ENCODE results near the gene MYBPH.

The MYBPH gene

DNA sequence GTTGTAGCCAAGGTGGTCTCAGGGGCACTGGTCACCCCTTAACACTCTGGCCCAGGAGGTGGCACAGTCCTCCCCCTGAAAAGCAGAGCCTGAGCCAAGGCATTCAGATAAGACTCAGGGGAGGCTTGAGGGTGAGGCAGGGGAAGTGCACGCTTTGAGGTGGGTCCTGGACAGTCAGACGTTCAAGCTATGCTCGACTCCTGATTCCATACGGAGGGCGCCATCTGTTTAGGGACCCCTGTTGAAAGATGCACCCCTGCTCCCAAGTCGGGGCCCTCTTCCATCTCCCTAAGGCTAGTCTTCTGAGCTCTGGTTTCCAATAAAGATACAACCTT is 23.8 kb upstream of the MYBPH start:
- Histone ChIP-seq H3K4me3 (ENCODE audit: low read length) (no peak overlapping the region), H3K36me3 (ENCODE audit: insufficient read depth, low read length) (no peaks in the 10 kb centered on the region), H3K4me2 (ENCODE audit: low read length) (no peak overlapping the region), H3K27me3 (ENCODE audit: control insufficient read depth, insufficient read depth, low read length) (no peaks in the 10 kb centered on the region), H3K9ac (ENCODE audit: low read depth, low read length) (no peak overlapping the region), H3K4me1 (ENCODE audit: control insufficient read depth, insufficient read depth, low read length) (peaks cover 43% of the 10 kb centered on the region), H3K9me3 (replicated peaks; ENCODE audit: low read length) (no peaks in the 10 kb centered on the region)

DNA sequence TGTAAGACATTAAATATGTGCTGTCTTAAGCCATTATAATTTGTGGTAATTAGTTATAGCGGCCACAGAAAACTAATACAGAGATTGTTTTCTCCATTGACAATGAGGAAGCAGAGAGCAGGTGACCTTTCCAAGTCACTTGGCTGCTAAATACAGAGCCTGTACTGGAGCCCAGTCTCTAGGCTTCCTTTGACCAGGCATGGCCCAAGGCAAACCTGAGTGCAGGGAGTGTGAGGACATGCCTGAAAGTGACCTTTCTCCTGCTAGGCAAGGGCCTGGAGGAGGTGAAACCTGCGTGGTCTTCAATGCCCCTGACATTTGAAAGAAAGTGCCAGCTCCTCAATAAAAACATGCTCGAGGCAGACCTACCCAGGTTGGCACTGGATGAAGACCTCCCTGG is 23.4 kb upstream of the MYBPH start:
- Histone ChIP-seq H3K36me3 (ENCODE audit: insufficient read depth, low read length) (no peaks in the 10 kb centered on the region), H3K9ac (ENCODE audit: low read depth, low read length) (no peak overlapping the region), H3K27me3 (ENCODE audit: control insufficient read depth, insufficient read depth, low read length) (no peaks in the 10 kb centered on the region), H3K4me1 (ENCODE audit: control insufficient read depth, insufficient read depth, low read length) (peaks cover 43% of the 10 kb centered on the region), H3K9me3 (replicated peaks; ENCODE audit: low read length) (no peaks in the 10 kb centered on the region), H3K4me3 (ENCODE audit: low read length) (no peak overlapping the region), H3K4me2 (ENCODE audit: low read length) (no peak overlapping the region)

DNA sequence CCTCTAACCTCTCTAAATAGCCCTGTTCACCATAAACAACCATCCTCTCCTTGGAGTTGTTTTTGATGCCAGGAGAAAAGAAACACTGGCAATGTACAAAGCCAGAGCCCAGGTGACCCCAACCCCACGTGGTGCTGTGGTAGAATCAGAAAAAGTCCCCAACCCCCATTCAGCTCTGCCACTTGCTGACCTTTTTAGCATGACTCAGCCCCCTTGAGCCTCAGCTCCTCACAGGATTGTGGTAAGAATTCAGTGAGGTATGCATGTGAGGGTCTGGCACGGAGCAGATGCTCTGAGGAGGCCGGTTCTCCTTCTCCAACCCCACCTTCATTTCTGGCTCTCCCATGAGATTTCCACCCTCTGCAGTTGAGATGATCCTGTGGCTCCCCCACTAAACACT is 22.0 kb upstream of the MYBPH start:
- Histone ChIP-seq H3K4me2 (ENCODE audit: low read length) (no peak overlapping the region), H3K27me3 (ENCODE audit: control insufficient read depth, insufficient read depth, low read length) (no peaks in the 10 kb centered on the region), H3K4me1 (ENCODE audit: control insufficient read depth, insufficient read depth, low read length) (peaks cover 39% of the 10 kb centered on the region), H3K36me3 (ENCODE audit: insufficient read depth, low read length) (no peaks in the 10 kb centered on the region), H3K4me3 (ENCODE audit: low read length) (no peak overlapping the region), H3K9ac (ENCODE audit: low read depth, low read length) (no peak overlapping the region), H3K9me3 (replicated peaks; ENCODE audit: low read length) (no peaks in the 10 kb centered on the region)

DNA sequence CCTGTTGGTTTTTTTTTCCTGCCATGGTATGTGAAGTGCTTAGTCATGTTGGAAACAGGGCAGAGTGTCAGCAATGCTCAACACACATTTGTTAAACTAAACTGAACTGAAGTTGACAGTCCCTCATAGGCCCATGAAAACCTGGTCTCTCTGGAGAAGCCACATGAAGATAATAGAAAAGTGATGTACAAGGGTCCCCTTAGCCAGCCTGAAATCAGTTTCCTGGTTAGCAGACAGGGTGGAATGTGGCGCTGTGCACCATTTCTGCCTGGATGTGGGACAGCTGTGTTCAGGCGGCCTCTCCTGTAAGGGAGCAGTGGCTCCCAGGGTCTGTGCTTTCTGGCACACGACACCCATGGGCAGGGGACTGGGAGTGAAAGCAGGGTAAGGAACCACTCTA is 20.7 kb upstream of the MYBPH start:
- peaks cover 34% of the 10 kb centered on the region for H3K4me1 ChIP-seq (ENCODE audit: control insufficient read depth, insufficient read depth, low read length)
- H3K36me3 ChIP-seq (ENCODE audit: insufficient read depth, low read length): no peaks in the 10 kb centered on the region
- no peaks in the 10 kb centered on the region for H3K9me3 ChIP-seq (replicated peaks; ENCODE audit: low read length)
- H3K9ac ChIP-seq (ENCODE audit: low read depth, low read length): no peak overlapping the region
- H3K27me3 ChIP-seq (ENCODE audit: control insufficient read depth, insufficient read depth, low read length): no peaks in the 10 kb centered on the region
- no peak overlapping the region for H3K4me3 ChIP-seq (ENCODE audit: low read length)
- H3K4me2 ChIP-seq (ENCODE audit: low read length): no peak overlapping the region

DNA sequence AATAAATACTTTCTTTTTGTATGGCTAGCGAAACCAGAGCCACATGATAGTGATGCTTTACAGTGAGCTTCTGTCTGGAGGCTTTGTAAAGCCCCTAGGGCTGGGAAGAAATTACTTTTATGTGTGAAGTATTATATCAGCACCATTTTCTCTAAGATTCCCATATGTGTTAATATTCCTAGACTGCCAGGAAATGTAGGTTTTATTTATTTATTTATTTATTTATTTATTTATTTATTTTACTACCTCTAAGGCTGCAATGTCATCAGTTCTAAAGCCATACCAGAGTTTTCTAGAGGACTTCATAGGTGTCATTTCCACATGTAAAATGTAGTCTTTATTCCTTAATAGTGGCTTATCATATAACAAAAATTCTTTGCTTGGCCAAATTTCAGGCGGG is 15.3 kb upstream of the MYBPH start:
- Histone ChIP-seq H3K36me3 (ENCODE audit: insufficient read depth, low read length) (no peaks in the 10 kb centered on the region), H3K27me3 (ENCODE audit: control insufficient read depth, insufficient read depth, low read length) (peaks cover 30% of the 10 kb centered on the region), H3K4me3 (ENCODE audit: low read length) (no peak overlapping the region), H3K9ac (ENCODE audit: low read depth, low read length) (no peak overlapping the region), H3K4me2 (ENCODE audit: low read length) (no peak overlapping the region), H3K4me1 (ENCODE audit: control insufficient read depth, insufficient read depth, low read length) (no peaks in the 10 kb centered on the region), H3K9me3 (replicated peaks; ENCODE audit: low read length) (no peaks in the 10 kb centered on the region)

DNA sequence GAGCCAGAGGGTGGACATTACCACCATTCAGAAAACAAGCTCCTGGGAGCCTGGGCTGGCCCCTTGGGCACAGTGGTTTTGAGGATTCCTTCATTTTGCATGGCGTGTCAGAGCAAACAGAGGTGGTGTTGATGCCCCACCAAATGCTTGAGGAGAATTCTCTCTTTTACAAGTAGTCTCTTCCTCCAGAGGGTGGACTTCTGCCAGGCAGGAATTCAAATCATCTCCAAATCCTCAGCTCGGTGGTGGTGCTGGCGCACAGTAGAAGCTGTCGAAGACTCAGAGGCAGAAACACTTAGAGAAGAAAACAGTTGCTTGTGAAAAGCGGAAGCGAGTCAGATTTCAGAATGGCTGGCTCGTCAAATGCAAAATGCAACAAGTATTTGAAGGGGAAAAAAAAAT is 14.3 kb upstream of the MYBPH start:
- Histone ChIP-seq H3K27me3 (ENCODE audit: control insufficient read depth, insufficient read depth, low read length) (peaks cover 30% of the 10 kb centered on the region), H3K36me3 (ENCODE audit: insufficient read depth, low read length) (no peaks in the 10 kb centered on the region), H3K4me3 (ENCODE audit: low read length) (no peak overlapping the region), H3K4me1 (ENCODE audit: control insufficient read depth, insufficient read depth, low read length) (no peaks in the 10 kb centered on the region), H3K4me2 (ENCODE audit: low read length) (no peak overlapping the region), H3K9me3 (replicated peaks; ENCODE audit: low read length) (no peaks in the 10 kb centered on the region), H3K9ac (ENCODE audit: low read depth, low read length) (no peak overlapping the region)

DNA sequence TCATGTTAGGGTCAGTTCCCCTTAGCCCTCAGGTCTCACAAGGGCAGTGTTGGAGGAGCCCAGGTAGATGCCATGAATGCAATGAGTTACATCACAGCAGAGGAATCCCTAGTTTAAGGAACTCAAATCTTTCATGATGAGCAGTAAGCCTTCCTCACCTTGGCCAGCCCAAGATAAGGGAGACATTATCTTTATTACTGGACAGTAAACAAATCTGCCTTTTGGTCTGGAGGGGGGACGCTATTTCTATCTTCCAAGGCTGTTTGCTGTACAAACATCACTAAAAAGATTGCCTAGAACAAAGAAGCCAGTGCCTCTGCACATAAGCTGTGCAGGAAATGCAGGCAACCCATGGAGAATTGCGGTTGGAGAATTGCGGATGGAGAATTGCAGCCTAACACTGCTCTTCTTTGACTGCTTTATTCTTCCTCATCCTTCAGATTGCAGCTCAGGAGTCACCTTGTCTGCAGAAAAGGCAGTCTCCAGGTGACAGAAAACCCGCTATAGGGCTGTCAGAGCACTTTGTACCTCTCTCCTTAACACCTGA is 13.1 kb upstream of the MYBPH start:
- no peaks in the 10 kb centered on the region for H3K4me1 ChIP-seq (ENCODE audit: control insufficient read depth, insufficient read depth, low read length)

DNA sequence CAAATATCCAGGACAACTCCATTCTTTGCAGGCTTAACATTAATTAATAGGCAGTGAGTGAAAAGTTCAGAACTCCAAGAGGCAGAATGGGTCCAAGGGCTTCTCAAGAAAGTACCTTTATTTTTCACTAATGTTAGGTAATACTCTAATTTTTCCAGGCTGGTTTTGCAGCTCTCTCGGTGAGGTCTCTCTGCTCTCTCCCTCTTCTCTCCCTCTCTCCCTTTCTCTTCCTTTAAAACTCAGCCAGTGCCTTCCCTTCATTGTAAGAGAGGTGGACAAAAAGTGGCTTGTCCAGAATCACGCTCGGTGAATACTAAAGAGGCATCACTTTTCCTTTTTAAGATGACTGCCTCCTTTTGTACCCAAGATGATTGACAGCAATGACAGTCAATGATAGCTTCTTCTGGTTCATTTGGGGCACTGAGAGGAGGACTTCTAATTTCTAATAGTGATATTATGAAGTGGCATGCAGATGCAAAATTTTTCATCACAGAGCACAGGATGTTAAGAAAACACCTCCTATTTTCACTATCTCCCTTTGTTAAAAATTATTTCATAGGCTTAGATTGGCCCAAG is 12.2 kb upstream of the MYBPH start:
- H3K36me3 ChIP-seq (ENCODE audit: insufficient read depth, low read length): no peaks in the 10 kb centered on the region
- H3K4me1 ChIP-seq (ENCODE audit: control insufficient read depth, insufficient read depth, low read length): no peaks in the 10 kb centered on the region
- H3K4me2 ChIP-seq (ENCODE audit: low read length): no peak overlapping the region
- peaks cover 30% of the 10 kb centered on the region for H3K27me3 ChIP-seq (ENCODE audit: control insufficient read depth, insufficient read depth, low read length)
- H3K9ac ChIP-seq (ENCODE audit: low read depth, low read length): no peak overlapping the region
- H3K4me3 ChIP-seq (ENCODE audit: low read length): no peak overlapping the region
- H3K9me3 ChIP-seq (replicated peaks; ENCODE audit: low read length): no peaks in the 10 kb centered on the region

More for the DNA sequence above, 13.1 kb upstream of the MYBPH start:
- Histone ChIP-seq H3K4me3 (ENCODE audit: low read length) (no peak overlapping the region), H3K9me3 (replicated peaks; ENCODE audit: low read length) (no peaks in the 10 kb centered on the region), H3K4me2 (ENCODE audit: low read length) (no peak overlapping the region), H3K27me3 (ENCODE audit: control insufficient read depth, insufficient read depth, low read length) (peaks cover 30% of the 10 kb centered on the region), H3K9ac (ENCODE audit: low read depth, low read length) (no peak overlapping the region), H3K36me3 (ENCODE audit: insufficient read depth, low read length) (no peaks in the 10 kb centered on the region)

DNA sequence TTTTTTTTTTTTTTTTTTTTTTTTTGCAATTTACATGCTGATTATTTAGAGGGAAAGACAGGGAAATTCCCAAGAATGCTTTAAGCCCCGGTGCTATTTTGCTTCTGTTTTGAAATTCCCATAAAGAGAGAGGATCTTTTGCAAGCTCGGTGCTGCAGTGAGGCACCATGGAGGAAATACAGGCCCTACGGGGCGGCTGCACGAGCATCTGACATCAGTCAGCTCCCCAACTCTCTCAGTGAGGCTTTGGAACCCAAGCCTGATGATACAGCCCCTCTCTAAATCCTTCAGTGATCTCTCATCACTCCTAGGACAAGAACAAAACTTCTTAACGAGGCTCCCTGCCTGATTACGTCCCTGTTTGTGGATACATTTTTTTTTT is 11.7 kb upstream of the MYBPH start:
- Histone ChIP-seq H3K36me3 (ENCODE audit: insufficient read depth, low read length) (no peaks in the 10 kb centered on the region), H3K4me3 (ENCODE audit: low read length) (no peak overlapping the region), H3K4me2 (ENCODE audit: low read length) (no peak overlapping the region), H3K4me1 (ENCODE audit: control insufficient read depth, insufficient read depth, low read length) (no peaks in the 10 kb centered on the region), H3K9me3 (replicated peaks; ENCODE audit: low read length) (no peaks in the 10 kb centered on the region), H3K9ac (ENCODE audit: low read depth, low read length) (no peak overlapping the region), H3K27me3 (ENCODE audit: control insufficient read depth, insufficient read depth, low read length) (peaks cover 30% of the 10 kb centered on the region)

DNA sequence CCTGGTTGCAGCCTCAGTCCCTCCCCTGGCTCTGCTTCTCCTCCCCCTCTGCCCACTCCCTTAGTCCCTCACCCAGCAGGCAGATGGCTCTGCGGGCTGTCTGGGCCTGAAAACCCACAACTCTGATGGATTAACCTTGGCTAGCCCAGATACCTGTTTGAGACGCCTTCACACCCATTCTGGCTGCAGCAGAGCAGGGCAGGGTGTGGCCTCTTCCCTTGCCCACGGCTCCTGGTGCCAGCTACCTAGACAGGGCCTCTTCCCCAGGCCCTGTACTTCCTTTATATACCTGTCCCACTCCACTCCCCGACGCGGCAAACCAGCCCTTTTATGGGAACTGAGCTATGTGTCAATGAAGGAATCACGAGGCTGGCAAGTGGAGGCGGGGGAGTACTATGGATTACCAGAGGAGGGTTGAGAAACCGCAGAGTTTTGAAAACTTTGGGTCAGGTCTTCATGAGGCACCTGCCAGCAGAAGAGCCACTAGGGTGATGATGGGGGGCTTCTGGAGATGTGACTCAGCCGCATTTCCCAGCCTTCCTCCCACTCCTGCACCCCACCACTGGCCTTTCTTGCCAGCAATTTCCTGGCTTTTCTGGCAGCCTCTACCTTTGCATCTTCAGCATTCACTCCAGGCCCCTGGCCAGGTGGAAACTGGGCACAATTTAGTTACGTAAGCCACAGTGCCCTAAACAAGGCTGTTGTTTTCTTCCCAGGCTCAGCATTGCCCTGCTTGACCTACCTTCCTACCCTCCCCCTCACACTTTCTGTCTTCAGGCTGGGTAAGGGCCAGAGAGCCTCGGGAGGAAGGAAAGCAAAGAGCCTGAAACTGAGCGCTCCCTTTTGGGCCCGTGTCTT is 11.0 kb upstream of the MYBPH start, which contains the start of gene CHI3L1:
Gene CHI3L1, minus strand, starts transcription at position 259 of the 858 bp plus-strand sequence. Its CDS starts 81 bp downstream, at position 178.
- Histone ChIP-seq H3K9me3 (replicated peaks; ENCODE audit: low read length) (no peaks in the 10 kb centered on the region), H3K4me3 (ENCODE audit: low read length) (no peak within 1 kb of the TSS), H3K27me3 (ENCODE audit: control insufficient read depth, insufficient read depth, low read length) (peaks cover 30% of the 10 kb centered on the region), H3K9ac (ENCODE audit: low read depth, low read length) (no peak within 1 kb of the TSS), H3K4me1 (ENCODE audit: control insufficient read depth, insufficient read depth, low read length) (no peaks in the 10 kb centered on the region), H3K4me2 (ENCODE audit: low read length) (no peak within 1 kb of the TSS), H3K36me3 (ENCODE audit: insufficient read depth, low read length) (no peaks in the 10 kb centered on the region)

DNA sequence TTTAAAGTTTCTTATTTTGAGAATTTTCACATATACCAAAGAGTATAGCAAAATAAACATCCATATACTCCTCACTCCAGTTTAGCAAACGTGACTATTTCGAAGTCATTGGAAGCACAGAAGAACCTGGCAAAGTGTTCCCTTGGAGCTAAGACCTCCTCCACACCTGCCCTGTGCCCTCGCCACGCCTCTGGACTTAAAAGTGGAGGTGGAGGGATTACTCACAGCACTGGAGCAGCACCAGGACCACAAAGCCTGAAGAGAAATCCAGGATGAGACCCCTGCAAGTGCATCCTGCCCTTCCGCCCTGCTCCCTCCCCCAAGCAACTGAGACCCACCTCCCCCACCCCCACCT is 10.4 kb upstream of the MYBPH start:
- Histone ChIP-seq H3K4me1 (ENCODE audit: control insufficient read depth, insufficient read depth, low read length) (no peaks in the 10 kb centered on the region), H3K27me3 (ENCODE audit: control insufficient read depth, insufficient read depth, low read length) (peaks cover 30% of the 10 kb centered on the region), H3K9me3 (replicated peaks; ENCODE audit: low read length) (no peaks in the 10 kb centered on the region), H3K4me2 (ENCODE audit: low read length) (no peak overlapping the region), H3K36me3 (ENCODE audit: insufficient read depth, low read length) (no peaks in the 10 kb centered on the region), H3K4me3 (ENCODE audit: low read length) (no peak overlapping the region), H3K9ac (ENCODE audit: low read depth, low read length) (no peak overlapping the region)

DNA sequence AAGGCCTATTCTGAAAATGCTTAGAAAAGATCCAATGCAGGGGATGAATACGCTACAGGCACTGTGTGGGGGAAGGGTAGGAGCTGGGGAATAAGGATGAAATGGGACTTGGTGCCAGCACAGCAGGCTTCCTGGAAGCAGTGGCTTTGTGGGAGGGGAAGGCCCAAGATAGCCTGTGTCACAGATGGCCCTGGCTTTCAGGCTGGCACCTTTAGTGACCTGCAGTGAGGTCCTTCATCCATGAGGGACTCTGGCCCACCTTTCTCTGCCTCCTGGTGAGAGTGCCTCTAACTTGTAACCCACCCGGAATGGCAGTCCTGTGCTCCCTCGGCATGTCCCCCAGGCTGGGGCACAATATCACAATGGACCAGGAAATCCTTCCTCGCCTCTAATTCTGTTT is 10.0 kb upstream of the MYBPH start:
- Histone ChIP-seq H3K27me3 (ENCODE audit: control insufficient read depth, insufficient read depth, low read length) (peaks cover 30% of the 10 kb centered on the region), H3K4me2 (ENCODE audit: low read length) (no peak overlapping the region), H3K4me1 (ENCODE audit: control insufficient read depth, insufficient read depth, low read length) (no peaks in the 10 kb centered on the region), H3K9ac (ENCODE audit: low read depth, low read length) (no peak overlapping the region), H3K9me3 (replicated peaks; ENCODE audit: low read length) (no peaks in the 10 kb centered on the region), H3K36me3 (ENCODE audit: insufficient read depth, low read length) (no peaks in the 10 kb centered on the region), H3K4me3 (ENCODE audit: low read length) (no peak overlapping the region)
